GM19438 (cell line): ENCODE data around the gene FAM227A.

Source experiments
- ATAC-seq: cut with Tn5 transposase; IDR thresholded peaks from one replicate; pipeline ENCODE4 v1.9.1; 2021; ENCODE audit warnings: low read depth; ENCODE audit not compliant: unreplicated experiment

FAM227A gene

DNA sequence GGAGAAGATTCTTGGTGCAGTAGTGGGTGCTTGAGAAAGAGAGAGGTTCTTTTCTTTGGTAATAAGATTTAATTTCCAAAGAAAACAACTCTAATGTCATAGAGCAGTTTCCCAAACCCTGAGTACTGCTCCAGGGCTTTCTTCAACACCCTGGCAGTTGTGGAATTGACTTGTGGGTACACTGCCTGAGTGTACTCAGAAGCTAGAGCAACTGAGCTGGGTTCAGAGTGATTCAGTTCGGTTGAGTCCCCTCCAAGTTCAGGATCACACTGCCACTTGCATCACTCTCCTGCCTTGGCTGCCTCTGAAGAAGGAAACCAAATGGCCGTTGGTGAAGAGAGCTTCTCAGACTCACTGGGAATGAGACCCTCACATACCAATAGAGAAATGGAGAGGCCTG is 91.5 kb downstream of the FAM227A start:
- ATAC-seq = no peak

- ATAC-seq = no peak
Observed at GRCh38 chr22:38554281-38554680, 101.9 kb downstream of the FAM227A start.

GRCh38 chr22:38549101-38549894 is 106.9 kb downstream of the FAM227A start:
- ATAC-seq = no peak

GRCh38 chr22:38540701-38541100 is 115.5 kb downstream of the FAM227A start:
- ATAC-seq = no peak

GRCh38 chr22:38531251-38531938 is 124.8 kb downstream of the FAM227A start:
- ATAC-seq = no peak
